A172 (cell line): ENCODE results near the gene HIPK3. TPM values are rescaled to one million over a fixed set of nuclear protein-coding genes. Genes with fewer than 3 reads are reported as not detected.
A peak's percentile ranks its signal among the peaks of the same experiment; 100 is the strongest.
"Not testable (repeated sequence)": the region's sequence is repeated elsewhere in the genome, so short reads cannot be mapped to it uniquely, and the experiment has no call there.

Source experiments
- DNase-seq: peaks from one replicate; pipeline ENCODE4 v3.0.0-alpha.2; 2015; ENCODE audit warnings: low spot score
- total RNA-seq: library from RNA; depleted of rRNA; stranded (reverse); fragments of >200 nt; shearing (Covaris generic); gene quantifications from 2 replicates; pipeline ENCODE4 v1.2.3, GENCODE V29; 2014

Gene HIPK3
- total RNA-seq, 1 experiment from 2014 or later, result 48.7 TPM

DNA sequence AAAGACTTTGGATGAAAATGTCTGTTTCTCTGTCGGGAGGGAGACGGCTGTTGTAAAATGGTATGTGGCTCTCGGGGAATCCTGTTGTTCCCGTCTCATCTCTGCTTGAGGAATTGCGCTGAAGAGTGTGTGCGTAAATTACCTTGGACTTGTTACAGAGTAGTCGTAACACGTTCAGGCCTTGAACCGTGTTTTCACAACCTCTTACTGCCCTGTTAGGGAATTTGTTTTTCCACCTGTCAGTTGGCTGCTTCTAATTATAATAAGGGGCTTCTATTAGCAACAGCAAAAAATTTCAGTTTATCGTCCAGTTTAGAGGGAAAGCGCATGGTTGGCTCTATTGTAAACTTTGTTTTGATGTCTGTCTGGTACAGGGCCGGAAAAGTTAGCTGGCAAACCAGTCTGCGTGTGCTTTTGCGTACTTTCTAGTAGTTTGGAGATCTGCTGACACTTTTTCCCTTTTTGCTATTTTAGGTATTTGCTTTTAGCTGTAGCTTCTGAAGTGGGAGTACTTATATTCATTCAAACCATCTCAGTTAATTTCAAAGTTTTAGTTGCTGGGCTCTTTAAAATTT lies 1.5 kb downstream of the HIPK3 start:
- peak; percentile 54 for DNase-seq

DNA sequence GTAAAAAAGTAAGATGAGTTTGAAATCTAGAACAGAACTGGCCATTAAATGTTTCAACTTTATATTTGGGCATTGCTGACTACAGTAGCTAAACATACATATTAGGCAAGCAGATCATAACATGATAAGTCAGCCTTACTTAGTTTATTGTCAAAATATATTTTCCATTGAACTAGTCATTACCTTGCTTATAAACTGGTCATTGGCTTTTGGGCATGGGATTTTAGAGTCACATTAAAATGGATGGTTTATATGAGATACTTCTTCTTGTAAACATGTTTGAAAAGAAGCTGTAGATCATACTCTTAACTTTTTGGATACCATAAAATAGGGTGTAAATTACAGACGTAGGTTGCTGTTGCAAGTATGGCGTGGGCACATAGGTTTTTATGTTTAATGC lies 2.7 kb downstream of the HIPK3 start:
- no peak for DNase-seq

DNA sequence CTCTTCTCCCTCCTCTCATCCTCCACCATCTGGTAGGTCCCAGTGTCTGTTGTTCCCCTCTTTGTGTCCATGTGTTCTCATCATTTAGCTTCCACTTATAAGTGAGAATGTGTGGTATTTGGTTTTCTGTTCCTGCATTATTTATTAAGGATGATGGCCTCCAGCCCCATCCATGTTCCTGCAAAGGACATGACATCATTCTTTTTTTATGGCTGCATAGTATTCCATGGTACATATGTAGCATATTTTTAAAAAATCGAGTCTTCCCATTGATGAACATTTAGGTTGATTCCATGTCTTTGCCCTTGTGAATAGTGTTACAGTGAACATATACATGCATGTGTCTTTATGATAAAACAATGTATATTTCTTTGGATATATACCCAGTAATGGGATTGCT lies 4.2 kb downstream of the HIPK3 start:
- DNase-seq, result not testable (repeated sequence)

DNA sequence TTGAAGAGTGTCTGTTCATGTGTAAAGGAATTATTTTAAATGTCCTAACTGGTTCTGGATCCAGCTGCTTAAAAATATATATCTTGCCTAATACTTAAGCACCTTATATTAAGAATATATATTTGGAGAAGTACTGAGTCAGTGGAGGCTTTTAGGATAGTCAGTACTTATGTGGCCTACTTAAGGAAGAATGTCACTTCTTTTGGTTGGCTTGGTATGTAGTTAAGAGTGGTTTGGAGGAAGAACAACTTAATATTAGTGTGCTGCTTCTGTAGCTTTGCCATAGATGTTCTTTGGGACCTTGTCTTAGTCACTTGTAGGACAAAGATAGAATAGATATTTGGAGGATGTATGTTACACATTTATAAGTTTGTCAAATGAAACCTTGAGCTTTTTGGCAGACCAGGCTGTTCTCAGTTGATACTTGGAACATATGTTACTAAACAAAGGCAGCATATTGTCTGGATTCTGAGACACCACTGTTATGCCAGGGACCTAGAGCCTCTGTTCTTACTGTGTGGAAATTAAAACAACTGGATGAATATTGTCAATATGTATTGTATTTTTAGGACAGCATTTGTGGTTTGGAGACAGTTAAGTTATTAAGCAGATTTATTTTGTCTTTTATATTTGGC lies 4.9 kb downstream of the HIPK3 start:
- DNase-seq, result no peak

DNA sequence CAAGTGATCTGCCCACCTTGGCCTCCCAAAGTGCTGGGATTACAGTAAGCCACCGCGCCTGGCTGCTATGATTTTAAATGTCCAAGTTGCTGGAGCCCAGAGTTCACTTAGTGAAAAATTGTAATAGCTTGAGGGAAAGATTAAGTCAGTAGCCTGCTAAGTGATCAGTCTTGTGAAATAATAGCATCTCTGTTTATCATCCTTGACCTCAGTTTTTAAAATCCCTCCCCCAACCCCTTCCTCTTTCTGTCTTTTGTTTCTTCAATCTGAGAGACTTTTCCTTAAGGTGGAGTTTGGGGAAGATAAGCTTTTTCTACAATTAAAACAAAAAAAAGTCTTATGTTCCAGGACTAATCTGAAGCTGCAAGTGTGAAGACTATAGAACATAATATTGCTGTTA lies 6.4 kb downstream of the HIPK3 start:
- no peak for DNase-seq

DNA sequence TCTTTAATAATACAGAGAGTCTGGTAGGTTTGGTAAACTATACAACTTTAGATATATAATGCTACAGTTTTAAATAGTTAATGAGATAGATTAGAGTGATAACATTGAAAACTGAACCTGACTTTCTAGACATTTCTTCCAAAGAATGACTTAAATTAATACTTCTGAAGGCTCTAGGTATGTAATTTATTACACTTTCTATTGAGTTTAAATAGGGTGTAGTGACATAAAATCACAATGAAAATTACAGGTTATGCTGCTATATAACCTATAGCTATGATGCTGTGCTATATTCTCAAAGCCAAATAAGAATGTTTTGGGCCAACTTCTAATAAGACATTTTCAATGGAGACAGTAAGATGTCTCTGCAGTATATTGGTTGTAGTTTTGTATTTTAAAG lies 7.7 kb downstream of the HIPK3 start:
- no peak for DNase-seq

DNA sequence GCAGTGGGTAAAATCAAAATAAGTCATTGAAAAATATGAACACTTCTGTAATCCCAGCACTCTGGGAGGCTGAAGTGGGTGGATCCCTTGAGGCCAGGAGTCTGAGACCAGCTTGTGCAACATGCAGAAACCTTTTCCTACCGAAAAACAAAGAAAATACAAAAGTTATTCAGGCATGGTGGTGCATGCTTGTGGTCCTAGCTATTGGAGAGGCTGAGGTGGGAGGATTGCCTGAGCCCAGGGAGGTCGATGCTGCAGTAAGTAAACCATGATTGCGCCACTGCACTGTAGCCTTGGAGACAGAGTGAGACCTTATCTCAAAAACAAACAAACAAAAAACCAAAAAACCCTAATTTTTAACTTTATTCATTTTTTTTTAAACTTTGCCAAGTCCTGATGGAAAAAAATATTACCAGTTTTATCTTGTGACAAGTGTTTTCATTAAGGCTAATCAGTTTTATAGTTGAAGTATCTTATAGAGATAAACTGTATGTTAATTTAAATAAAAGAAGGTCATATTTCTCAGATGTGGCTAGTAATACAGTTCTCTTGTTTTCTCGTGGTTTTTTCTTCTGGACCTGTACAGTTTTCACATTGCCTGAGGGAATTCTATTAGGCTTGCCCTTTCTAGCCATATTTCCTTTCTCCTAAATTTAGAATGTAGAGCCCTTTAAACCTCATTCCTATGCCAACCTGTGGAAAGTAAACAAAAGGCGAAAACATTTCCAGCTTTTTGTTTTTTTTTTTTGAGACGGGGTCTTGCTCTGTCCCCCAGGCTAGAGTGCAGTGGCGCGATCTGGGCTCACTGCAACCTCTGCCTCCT lies 9.4 kb downstream of the HIPK3 start:
- no peak for DNase-seq

DNA sequence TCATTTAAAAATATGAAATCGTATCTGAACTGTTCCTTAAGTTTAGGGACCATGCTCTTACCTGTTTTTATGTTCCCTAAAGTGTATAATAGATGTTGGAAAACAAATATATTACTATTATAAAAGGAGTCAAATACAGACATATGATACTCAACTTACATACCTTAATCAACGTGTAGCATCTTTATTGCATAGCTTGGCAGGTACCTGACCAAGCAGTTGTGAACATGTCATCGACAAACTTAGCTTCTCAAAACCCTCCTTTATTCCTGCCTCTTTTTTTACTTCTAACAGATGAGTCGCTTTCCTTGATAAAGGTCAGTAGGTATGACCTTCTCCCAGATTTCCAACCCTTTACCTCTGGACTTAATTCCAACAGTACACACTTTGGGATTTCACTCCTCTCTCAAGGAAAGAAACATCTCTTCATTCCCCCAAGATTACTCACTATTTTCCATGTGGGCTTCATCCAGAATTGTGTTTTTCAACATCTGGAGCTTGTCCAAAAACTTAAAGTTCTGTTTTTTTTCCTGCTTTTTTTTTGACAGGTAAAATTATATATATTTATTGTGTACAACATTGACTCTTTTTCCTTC lies 11.9 kb downstream of the HIPK3 start:
- no peak for DNase-seq

DNA sequence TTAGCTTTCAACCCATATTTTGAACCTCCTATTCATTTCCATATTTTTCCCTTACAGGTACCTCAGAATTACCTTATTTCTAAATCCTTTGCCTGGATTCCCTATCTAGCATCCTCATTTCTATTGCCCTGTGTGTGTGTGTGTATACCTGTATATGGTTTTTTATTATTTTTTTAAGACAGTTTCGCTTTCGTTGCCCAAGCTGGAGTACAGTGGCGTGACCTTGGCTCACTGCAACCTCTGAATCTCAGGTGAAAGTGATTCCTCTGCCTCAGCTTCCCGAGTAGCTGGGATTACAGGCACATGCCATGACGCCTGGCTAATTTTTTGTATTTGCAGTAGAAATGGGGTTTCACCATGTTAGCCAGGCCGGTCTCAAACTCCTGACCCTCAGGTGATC lies 12.6 kb downstream of the HIPK3 start:
- DNase-seq, result no peak

DNA sequence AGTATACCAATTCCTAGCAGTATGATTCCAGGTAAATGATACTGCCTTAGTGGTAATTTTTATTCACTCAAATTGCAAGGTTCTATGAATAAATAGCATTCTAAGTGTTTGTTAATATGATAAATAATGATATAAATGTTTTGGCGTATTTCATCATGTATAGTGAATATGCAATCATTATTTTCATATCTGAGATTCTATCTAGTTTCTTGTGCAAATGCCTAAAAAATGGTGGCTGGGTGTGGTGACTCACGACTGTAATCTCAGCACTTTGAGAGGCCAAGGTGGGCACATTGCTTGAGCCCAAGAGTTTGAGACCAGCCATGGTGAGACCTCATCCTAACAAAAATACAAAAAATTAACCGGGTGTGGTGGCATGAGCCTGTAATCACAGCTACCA lies 13.9 kb downstream of the HIPK3 start:
- DNase-seq, result no peak

DNA sequence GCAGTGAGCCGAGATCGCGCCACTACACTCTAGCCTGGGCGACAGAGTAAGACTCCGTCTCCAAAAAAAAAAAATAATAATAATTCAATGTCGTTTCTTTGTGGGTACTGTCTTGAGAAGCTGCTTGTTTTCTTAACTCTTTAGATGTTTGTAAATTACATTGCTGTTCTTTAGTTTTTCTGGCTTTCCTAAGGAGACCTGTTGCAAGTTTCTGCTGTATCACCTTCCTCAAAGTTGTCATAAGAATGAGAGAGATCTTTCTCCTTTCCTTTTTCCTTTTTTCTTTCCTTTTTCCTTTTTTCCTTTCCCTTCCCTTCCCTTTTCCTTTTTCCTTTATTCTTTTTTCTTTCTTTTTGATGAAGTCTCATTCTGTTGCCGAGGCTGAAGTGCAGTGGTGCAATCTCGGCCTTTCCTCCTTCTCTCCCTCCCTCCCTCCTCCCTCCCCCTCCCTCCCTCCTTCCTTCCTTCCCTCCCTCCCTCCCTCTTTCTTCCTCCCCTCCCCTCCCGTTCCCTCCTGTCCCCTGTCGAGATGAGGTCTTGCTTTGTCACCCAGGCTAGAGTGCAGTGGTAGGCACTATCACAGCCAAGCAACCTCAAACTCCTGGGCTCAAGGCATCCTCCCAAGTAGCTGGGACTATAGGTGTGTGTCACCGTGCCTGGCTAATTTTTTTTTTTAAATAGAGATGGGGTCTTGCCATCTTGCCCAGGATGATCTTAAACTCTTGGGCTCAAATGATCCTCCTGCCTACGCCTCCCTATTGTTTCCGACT lies 15.3 kb downstream of the HIPK3 start:
- no peak for DNase-seq

DNA sequence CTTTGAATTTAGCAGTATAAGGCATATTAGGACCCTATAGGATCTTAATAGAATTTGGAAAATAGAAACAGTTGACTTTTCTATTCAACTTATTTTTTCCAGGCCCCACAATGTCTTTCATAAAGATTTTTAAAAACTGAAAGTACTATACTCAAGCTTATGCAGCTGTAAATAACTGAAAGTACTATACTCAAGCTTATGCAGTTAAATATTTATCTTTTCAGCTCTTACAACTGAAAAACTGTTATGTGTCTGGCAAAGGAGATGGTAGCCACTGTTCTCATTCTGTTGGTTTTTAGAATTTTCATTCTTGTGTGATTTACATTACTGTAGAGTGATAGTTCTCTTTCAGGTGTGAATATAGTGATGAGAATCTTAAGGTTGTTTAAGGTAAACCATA lies 16.5 kb downstream of the HIPK3 start:
- no peak for DNase-seq

DNA sequence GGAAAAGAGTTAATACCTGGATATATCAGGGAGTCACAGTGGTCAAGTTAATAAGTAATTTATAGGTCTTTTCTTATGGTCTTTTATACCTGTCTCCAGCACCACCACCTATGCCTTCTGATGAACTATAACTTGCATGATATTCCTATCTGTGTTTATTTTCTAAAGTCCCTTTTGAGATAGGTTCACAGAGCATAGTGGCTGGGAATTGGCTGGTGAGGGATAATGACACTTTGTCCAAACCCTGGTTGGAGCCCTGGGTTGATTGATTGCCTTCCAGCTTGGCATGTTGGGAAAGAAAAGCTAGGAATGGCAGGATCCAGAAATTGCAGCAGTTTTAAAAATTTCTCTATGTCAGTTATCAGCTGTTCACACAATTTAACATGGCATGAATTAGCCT lies 23.2 kb downstream of the HIPK3 start:
- no peak for DNase-seq

DNA sequence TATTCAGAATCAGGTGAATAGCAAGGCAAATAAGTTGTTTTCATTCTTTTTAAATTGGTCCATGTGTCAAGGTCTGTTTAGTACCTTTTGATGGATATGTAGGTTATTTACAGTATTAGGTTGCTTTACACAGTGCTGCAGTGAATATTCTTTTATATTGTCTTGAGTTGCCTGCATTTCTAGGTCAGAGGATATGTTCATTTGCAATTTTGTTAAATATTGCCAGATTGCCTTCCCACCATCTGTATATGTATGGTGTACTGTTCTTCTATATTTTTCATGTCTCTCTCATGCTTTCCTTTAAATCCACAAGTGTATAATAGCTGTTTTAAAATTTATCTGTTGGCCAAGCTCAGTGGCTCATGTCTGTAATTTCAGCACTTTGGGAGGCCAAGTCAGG lies 24.6 kb downstream of the HIPK3 start:
- DNase-seq, result no peak

DNA sequence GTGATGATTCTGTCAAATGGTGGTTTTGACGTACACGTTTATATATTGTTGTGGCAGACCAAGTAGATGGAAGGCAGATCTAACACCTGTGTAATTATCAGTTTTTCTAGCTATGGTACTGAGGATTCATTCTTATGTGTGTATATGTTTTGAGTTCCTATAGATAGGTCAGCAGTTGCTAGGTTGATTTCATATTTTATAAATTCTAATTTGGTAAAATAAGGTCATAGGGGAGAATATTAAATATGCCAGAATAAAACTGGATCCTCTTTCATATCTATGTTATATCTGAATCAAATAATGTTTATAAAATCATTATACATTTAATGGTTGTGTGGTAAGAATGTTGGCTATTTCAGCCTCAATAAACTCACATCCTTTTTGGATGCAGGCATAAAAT lies 27.6 kb downstream of the HIPK3 start:
- DNase-seq, result no peak

DNA sequence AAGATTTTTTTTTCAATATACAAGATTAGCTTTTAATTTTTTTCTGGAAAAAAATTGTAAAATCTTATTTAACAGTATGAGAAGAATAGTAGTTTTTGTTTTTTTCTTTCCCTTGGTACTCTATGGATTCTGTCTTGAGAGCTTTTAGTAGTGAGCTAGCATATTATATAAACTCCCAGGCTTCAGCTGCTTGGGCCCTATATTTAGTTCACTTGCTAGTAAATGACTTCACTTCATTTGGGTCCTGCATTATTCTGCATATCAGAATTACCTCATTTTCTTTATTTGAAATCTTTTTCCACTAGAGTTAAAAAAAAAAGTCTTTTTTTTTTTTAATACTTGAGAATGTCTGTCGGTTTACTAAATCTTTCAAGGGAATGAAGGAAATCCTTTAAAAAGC lies 33.1 kb downstream of the HIPK3 start:
- DNase-seq, result no peak

DNA sequence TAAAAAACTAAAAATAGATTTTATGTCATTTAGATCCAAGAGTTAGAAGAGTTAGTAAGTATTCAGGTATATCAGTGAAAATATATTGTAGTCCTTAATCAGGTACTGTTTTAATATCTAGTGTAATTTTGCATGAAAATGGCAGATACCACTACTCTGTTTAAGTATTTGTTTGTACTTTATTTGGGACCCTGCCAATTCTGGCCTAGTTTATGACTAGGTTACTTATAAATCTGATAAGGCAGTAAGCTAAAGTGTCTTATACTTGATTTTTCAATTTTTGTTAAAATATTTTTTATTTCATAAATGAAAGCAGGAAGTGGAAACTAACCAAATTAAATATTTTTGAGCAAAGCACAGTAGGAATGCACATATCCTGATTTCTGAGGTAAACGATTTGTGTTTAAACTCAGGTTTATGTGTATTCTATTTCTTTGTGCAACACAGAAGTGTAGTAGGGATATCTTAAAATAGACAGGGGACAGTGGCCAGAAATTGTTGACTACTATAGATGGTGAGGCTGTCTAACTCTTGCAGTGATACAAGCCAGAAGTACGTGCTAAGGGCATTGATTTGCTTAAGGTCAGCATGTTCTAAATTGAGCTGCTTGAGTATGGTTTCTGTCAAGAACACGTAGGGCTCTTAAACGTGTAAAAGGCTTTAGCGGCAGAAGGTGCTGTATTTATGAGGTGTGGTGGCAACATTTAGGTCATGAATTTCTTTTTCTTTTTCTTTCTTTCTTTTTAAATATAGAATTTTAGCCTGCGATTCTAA lies 34.0 kb downstream of the HIPK3 start:
- no peak for DNase-seq

DNA sequence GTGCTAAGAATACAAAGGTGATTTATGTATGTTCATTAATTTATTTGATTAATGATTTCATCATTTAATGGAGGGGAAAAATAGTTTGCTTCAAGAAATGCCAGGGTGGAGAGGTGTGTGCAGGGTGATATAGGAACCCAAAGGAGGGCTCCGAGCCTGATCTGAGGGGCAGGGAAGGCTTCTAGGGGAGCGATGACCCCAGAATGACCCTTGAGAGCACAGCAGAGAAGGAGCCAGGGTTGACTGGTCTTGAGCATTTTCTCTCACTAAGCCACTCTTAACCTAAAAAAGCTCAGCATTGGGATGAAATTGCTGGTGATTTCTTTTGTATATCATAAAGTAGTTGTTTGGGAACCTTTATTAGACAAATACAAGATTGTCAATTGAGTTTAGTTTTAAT lies 35.1 kb downstream of the HIPK3 start:
- DNase-seq, result no peak

DNA sequence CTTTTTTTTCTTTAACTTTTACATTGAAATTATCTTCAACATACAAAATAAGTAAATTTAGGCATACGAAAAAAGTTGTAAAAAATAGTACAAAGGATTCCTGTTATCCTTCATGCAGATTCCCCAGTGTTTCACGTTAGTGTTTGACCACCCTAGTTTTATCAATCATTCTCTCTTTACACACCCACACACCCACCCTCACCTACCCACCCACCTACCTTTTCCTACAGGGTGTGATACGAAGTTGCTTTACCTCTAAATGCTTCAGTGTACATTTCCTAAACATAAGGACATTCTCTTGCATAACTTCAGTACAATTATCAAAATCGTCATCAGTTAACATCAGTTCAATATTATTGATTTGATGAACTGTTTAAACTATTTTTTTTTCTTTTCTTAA lies 37.0 kb downstream of the HIPK3 start:
- no peak for DNase-seq

DNA sequence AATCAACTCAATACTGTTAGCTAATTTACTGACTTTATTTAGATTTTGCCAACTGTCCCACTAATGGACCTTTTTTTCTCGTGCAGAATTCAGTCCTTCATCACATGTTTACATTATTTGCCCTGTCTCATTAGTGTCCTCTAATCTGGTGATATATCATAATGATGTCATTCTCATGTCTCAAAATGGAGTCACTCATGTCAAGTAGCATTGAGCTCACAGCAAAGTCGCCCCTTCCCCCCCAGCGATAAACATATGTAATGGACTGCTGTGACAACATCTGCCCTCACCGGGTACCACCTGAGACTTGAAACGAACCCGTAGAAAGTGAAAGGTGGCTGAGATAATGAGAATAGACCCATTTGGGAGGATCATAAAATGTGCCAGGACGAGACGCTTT lies 37.6 kb downstream of the HIPK3 start:
- DNase-seq, result no peak

DNA sequence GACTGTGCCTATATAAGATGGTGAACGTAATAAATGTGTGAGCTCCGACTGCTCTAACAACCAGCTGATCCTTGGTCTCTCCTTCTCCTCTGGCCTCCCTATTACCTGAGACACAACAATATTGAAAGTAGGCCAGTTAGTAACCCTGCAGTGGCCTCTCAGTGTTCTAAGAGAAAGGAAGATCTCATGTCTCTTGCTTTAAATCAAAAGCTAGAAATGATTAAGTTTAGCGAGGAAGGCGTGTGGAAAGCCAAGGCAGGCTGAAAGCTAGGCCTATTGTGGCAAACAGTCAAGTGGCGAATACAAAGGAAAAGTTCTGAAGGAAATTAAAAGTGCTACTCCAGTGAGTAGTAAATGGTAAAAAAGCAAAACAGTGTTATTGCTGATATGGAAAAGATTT lies 39.5 kb downstream of the HIPK3 start:
- no peak for DNase-seq
